Fibroblast of lung (primary cell): ENCODE measurements around the gene CFAP70. TPM values are rescaled to one million over a fixed set of nuclear protein-coding genes. Genes with fewer than 3 reads are reported as not detected.
"Not testable (repeated sequence)": the region's sequence is repeated elsewhere in the genome, so short reads cannot be mapped to it uniquely, and the experiment has no call there.

Experiments
- DNase-seq, 2 donors: peaks; one replicate each; pipeline versions ENCODE4 v3.0.0 to v3.0.0-alpha.2; 2010; ENCODE audit warnings: low read depth in 2 of 2
- H2AFZ ChIP-seq: 2 replicates; pipeline ENCODE4 v1.5.1; 2012; ENCODE audit warnings: low read length, control low read depth, inconsistent platforms
- H3K27ac ChIP-seq: 2 replicates; pipeline ENCODE4 v1.5.1; 2011; ENCODE audit warnings: low read length, control low read depth; ENCODE audit not compliant: insufficient read depth
- H3K27me3 ChIP-seq: 2 replicates; pipeline ENCODE4 v1.5.1; 2011; ENCODE audit warnings: mild to moderate bottlenecking, low read length; ENCODE audit not compliant: control insufficient read depth, insufficient read depth
- H3K36me3 ChIP-seq: 2 replicates; pipeline ENCODE4 v1.5.1; 2011; ENCODE audit warnings: low read length; ENCODE audit not compliant: control insufficient read depth, insufficient read depth
- H3K4me1 ChIP-seq: 2 replicates; pipeline ENCODE4 v1.5.1; 2011; ENCODE audit warnings: low read length; ENCODE audit not compliant: control insufficient read depth, insufficient read depth; ENCODE audit errors: extremely low read depth
- H3K4me2 ChIP-seq: 2 replicates; pipeline ENCODE4 v1.5.1; 2011; ENCODE audit warnings: low read length, control low read depth; ENCODE audit not compliant: insufficient read depth; ENCODE audit errors: extremely low read depth
- H3K4me3 ChIP-seq, 4 experiments: fragments of 200-600 bp in 1 of 4; sonication (generic) in 1 of 4; replicated peaks in 1 of 4; 2 replicates each; pipeline ENCODE4 v1.5.1; 2011 to 2016; ENCODE audit warnings: low read length in 4 of 4, low read depth in 3 of 4, mild to moderate bottlenecking in 3 of 4, control low read depth in 2 of 4, inconsistent platforms in 1 of 4, mixed read lengths in 1 of 4; ENCODE audit not compliant: insufficient read depth in 1 of 4; ENCODE audit errors: control extremely low read depth in 1 of 4
- H3K79me2 ChIP-seq: 2 replicates; pipeline ENCODE4 v1.5.1; 2012; ENCODE audit warnings: mild to moderate bottlenecking, low read length, inconsistent platforms; ENCODE audit not compliant: control insufficient read depth, insufficient read depth
- H3K9ac ChIP-seq: 2 replicates; pipeline ENCODE4 v1.5.1; 2011; ENCODE audit warnings: mild to moderate bottlenecking, low read length, control low read depth; ENCODE audit not compliant: insufficient read depth
- H3K9me3 ChIP-seq: 2 replicates; pipeline ENCODE4 v1.5.1; 2012; ENCODE audit warnings: low read depth, low read length; ENCODE audit not compliant: control insufficient read depth, insufficient read depth
- H4K20me1 ChIP-seq: 2 replicates; pipeline ENCODE4 v1.5.1; 2011; ENCODE audit warnings: low read length; ENCODE audit not compliant: control insufficient read depth, insufficient read depth; ENCODE audit errors: extremely low read depth
- CTCF ChIP-seq, 2 donors: IDR thresholded peaks in 1 of 2; conservative IDR thresholded peaks in 1 of 2; 1 replicate in 1 of 2; 2 replicates in 1 of 2; pipeline ENCODE4 v1.5.1; 2011 to 2012; ENCODE audit warnings: low read length in 2 of 2, control low read depth in 1 of 2, inconsistent platforms in 1 of 2, low read depth in 1 of 2, mild to moderate bottlenecking in 1 of 2
- EZH2 ChIP-seq: IDR thresholded peaks from 2 replicates; pipeline ENCODE4 v1.5.1; 2012; ENCODE audit warnings: low read length, control low read depth, mild to moderate bottlenecking; ENCODE audit errors: missing control alignments
- polyA plus RNA-seq, 2 donors: library from polyadenylated mRNA; depleted of rRNA in 1 of 2; stranded (reverse) in 1 of 2; unstranded in 1 of 2; fragments of >200 nt; gene quantifications; 2 replicates each; pipeline ENCODE4 v1.2.1, GENCODE V29; 2011 to 2012; ENCODE audit warnings: missing spikeins in 1 of 2
- total RNA-seq: library from RNA; depleted of rRNA; stranded (reverse); fragments of >200 nt; gene quantifications from 2 replicates; pipeline ENCODE4 v1.2.1, GENCODE V29; 2014

CFAP70 gene
- total and polyA plus RNA-seq, 2 donors (not counting 1 experiment from before 2014, with no cell fraction given) = 0.19 to 1.3 TPM

- Histone ChIP-seq H3K4me3 (no peak overlapping the region), H3K36me3 (no peaks in the 10 kb centered on the region), H3K27ac (no peak overlapping the region), H4K20me1 (no peaks in the 10 kb centered on the region), H3K79me2 (no peaks in the 10 kb centered on the region), H3K4me2 (no peak overlapping the region), H3K9me3 (no peaks in the 10 kb centered on the region), H3K4me1 (no peaks in the 10 kb centered on the region), H2AFZ (no peak overlapping the region), H3K9ac (no peak overlapping the region), H3K27me3 (no peaks in the 10 kb centered on the region)
- TF ChIP-seq CTCF (conservative IDR thresholded peaks at IDR 0.05 in 1 of 2, IDR thresholded peaks at IDR 0.05 in 1 of 2; ENCODE audit: low read depth in 1 of 2, low read length in 2 of 2) (no peak), EZH2 (no peak)
- no peak for DNase-seq
These were observed 97.2 kb downstream of the CFAP70 start for GRCh38 chr10:73261362-73261995.

GRCh38 chr10:73258612-73259011, 100.1 kb downstream of the CFAP70 start:
- H4K20me1 ChIP-seq, H3K79me2 ChIP-seq, H3K9me3 ChIP-seq, DNase-seq, H2AFZ ChIP-seq, H3K4me3 ChIP-seq, H3K9ac ChIP-seq, H3K36me3 ChIP-seq, H3K27me3 ChIP-seq, H3K4me2 ChIP-seq, H3K4me1 ChIP-seq, H3K27ac ChIP-seq: not testable (repeated sequence)

- peak overlapping the region; percentile 94 for H3K27ac ChIP-seq
- H3K79me2 ChIP-seq = peaks cover 28% of the 10 kb centered on the region
These were observed 105.5 kb downstream of the CFAP70 start for GRCh38 chr10:73253225-73253555.

More at GRCh38 chr10:73253225-73253555, 105.5 kb downstream of the CFAP70 start:
- TF ChIP-seq CTCF (conservative IDR thresholded peaks at IDR 0.05 in 1 of 2, IDR thresholded peaks at IDR 0.05 in 1 of 2; ENCODE audit: low read depth in 1 of 2, low read length in 2 of 2) (no peak), EZH2 (no peak)
- Histone ChIP-seq H3K9ac (peak overlapping the region; percentile 91), H3K4me3 (peak overlapping the region; percentile 83 to 100 (median 90)), H3K4me2 (peak overlapping the region; percentile 86), H3K9me3 (no peaks in the 10 kb centered on the region), H3K4me1 (peaks cover 3% of the 10 kb centered on the region), H4K20me1 (no peaks in the 10 kb centered on the region), H2AFZ (no peak overlapping the region), H3K27me3 (no peaks in the 10 kb centered on the region), H3K36me3 (peaks cover 3% of the 10 kb centered on the region)
- no peak for DNase-seq
